Measurements from ENCODE around the gene TNK1. TPM values are rescaled to one million over a fixed set of nuclear protein-coding genes. Genes with fewer than 3 reads are reported as not detected.

Gene TNK1
- total RNA-seq, 1 experiment from 2014 or later: 0.90 TPM

DNA sequence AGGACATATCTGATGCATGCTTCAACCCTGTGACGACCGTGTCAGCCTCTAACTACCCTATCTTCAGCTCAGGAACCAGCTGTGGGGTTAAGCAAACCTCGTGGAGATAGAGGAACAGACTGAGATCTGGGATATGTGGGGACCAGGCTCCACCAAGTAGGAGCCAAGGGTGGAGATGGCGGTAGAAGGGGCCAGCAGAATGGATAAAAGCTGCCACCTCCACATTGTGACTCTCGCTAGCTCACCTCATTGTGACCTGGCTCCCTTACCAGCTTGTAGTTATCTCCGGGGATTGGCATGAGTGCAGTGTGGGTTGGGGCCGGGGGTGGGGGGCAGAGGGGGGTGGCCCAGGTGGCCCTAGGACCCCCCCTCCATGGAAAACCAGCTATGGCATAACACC lies 44.4 kb downstream of the TNK1 start, which contains the start of gene SPEM2:
SPEM2 (plus strand) TSS at position 301 of the 400 bp plus-strand sequence; CDS start at position 374, 73 bp downstream.
- ChIA-PET CTCF (no interaction called here), POLR2A (ENCODE audit: low non-redundant PET) (no interaction called here)
- no peak for TF ChIP-seq EZH2 (IDR thresholded peaks at IDR 0.05; ENCODE audit: borderline replicate concordance, low read depth, low read length, poor library complexity, severe bottlenecking)
- TF ChIP-seq, protein P1, sequence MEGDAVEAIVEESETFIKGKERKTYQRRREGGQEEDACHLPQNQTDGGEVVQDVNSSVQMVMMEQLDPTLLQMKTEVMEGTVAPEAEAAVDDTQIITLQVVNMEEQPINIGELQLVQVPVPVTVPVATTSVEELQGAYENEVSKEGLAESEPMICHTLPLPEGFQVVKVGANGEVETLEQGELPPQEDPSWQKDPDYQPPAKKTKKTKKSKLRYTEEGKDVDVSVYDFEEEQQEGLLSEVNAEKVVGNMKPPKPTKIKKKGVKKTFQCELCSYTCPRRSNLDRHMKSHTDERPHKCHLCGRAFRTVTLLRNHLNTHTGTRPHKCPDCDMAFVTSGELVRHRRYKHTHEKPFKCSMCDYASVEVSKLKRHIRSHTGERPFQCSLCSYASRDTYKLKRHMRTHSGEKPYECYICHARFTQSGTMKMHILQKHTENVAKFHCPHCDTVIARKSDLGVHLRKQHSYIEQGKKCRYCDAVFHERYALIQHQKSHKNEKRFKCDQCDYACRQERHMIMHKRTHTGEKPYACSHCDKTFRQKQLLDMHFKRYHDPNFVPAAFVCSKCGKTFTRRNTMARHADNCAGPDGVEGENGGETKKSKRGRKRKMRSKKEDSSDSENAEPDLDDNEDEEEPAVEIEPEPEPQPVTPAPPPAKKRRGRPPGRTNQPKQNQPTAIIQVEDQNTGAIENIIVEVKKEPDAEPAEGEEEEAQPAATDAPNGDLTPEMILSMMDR (conservative IDR thresholded peaks at IDR 0.05; ENCODE audit: low read depth, low read length): no peak
- H3K36me3 ChIP-seq (ENCODE audit: insufficient read depth, low read length, poor library complexity, severe bottlenecking): no peaks in the 10 kb centered on the region
- intact Hi-C loops (cut with micrococcal nuclease; ENCODE audit: unreplicated experiment): no loop called here
- no peaks in the 10 kb centered on the region for H3K4me1 ChIP-seq (ENCODE audit: insufficient read depth, low read length, poor library complexity, severe bottlenecking)
- no peak within 1 kb of the TSS for H3K27ac ChIP-seq (ENCODE audit: low read depth, low read length, poor library complexity, severe bottlenecking)
- H3K9me3 ChIP-seq (ENCODE audit: low read depth, low read length, poor library complexity, severe bottlenecking): no peaks in the 10 kb centered on the region
- no peak within 1 kb of the TSS for H3K4me3 ChIP-seq (ENCODE audit: low read depth, low read length, poor library complexity, severe bottlenecking)
- no TSS peak for BruUV-seq (replicated peaks)
- DNase-seq (ENCODE audit: low spot score): no peak
- no peaks in the 10 kb centered on the region for H3K27me3 ChIP-seq (replicated peaks; ENCODE audit: insufficient read depth, low read depth, low read length, poor library complexity)

GRCh38 chr17:7425756-7426155 lies 44.9 kb downstream of the TNK1 start:
- Histone ChIP-seq H3K4me3 (ENCODE audit: low read depth, low read length, poor library complexity, severe bottlenecking) (no peak overlapping the region), H3K9me3 (ENCODE audit: low read depth, low read length, poor library complexity, severe bottlenecking) (no peaks in the 10 kb centered on the region), H3K36me3 (ENCODE audit: insufficient read depth, low read length, poor library complexity, severe bottlenecking) (no peaks in the 10 kb centered on the region), H3K27me3 (replicated peaks; ENCODE audit: insufficient read depth, low read depth, low read length, poor library complexity) (no peaks in the 10 kb centered on the region), H3K27ac (ENCODE audit: low read depth, low read length, poor library complexity, severe bottlenecking) (no peak overlapping the region), H3K4me1 (ENCODE audit: insufficient read depth, low read length, poor library complexity, severe bottlenecking) (no peaks in the 10 kb centered on the region)
- TF ChIP-seq, protein P1 (conservative IDR thresholded peaks at IDR 0.05; ENCODE audit: low read depth, low read length): no peak
- no peak for TF ChIP-seq EZH2 (IDR thresholded peaks at IDR 0.05; ENCODE audit: borderline replicate concordance, low read depth, low read length, poor library complexity, severe bottlenecking)
- DNase-seq (ENCODE audit: low spot score): no peak
- intact Hi-C loops (cut with micrococcal nuclease; ENCODE audit: unreplicated experiment): no loop called here
- ChIA-PET CTCF (no interaction called here), POLR2A (ENCODE audit: low non-redundant PET) (no interaction called here)
- BruUV-seq (replicated peaks): no TSS peak

- no peak overlapping the region for H3K27ac ChIP-seq (ENCODE audit: low read depth, low read length, poor library complexity, severe bottlenecking)
- ChIA-PET CTCF (no interaction called here), POLR2A (ENCODE audit: low non-redundant PET) (no interaction called here)
Measured at GRCh38 chr17:7426203-7426863, 45.4 kb downstream of the TNK1 start.

More at GRCh38 chr17:7426203-7426863, 45.4 kb downstream of the TNK1 start:
- Histone ChIP-seq H3K27me3 (replicated peaks; ENCODE audit: insufficient read depth, low read depth, low read length, poor library complexity) (no peaks in the 10 kb centered on the region), H3K36me3 (ENCODE audit: insufficient read depth, low read length, poor library complexity, severe bottlenecking) (no peaks in the 10 kb centered on the region), H3K4me3 (ENCODE audit: low read depth, low read length, poor library complexity, severe bottlenecking) (no peak overlapping the region), H3K9me3 (ENCODE audit: low read depth, low read length, poor library complexity, severe bottlenecking) (no peaks in the 10 kb centered on the region), H3K4me1 (ENCODE audit: insufficient read depth, low read length, poor library complexity, severe bottlenecking) (no peaks in the 10 kb centered on the region)
- BruUV-seq (replicated peaks): no TSS peak
- intact Hi-C loops (cut with micrococcal nuclease; ENCODE audit: unreplicated experiment): no loop called here
- TF ChIP-seq EZH2 (IDR thresholded peaks at IDR 0.05; ENCODE audit: borderline replicate concordance, low read depth, low read length, poor library complexity, severe bottlenecking): no peak
- TF ChIP-seq, protein P1 (conservative IDR thresholded peaks at IDR 0.05; ENCODE audit: low read depth, low read length): no peak
- no peak for DNase-seq (ENCODE audit: low spot score)
